ENCODE measurements around the gene PPP2R5C.

DNA sequence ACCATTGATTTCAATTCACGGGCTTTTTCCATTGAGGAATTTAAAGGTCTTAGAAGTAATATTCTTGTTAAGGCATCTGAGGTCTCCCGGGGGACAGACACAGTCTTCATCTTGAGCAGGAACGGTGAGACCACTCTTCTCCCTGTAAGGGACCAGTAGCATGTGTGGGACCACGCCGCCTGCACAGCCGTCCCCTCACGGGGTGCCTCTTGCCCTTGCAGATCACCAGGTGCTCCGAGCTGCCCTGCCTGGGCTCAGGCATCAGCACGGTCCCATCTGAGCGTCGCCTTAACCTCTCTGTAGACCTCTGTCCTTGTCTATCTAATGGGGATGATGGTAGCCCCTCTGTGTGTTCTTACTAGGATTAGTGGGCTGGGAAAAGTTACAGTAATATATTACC, 74.1 kb downstream of the PPP2R5C start:
- TF ChIP-seq, protein P1, sequence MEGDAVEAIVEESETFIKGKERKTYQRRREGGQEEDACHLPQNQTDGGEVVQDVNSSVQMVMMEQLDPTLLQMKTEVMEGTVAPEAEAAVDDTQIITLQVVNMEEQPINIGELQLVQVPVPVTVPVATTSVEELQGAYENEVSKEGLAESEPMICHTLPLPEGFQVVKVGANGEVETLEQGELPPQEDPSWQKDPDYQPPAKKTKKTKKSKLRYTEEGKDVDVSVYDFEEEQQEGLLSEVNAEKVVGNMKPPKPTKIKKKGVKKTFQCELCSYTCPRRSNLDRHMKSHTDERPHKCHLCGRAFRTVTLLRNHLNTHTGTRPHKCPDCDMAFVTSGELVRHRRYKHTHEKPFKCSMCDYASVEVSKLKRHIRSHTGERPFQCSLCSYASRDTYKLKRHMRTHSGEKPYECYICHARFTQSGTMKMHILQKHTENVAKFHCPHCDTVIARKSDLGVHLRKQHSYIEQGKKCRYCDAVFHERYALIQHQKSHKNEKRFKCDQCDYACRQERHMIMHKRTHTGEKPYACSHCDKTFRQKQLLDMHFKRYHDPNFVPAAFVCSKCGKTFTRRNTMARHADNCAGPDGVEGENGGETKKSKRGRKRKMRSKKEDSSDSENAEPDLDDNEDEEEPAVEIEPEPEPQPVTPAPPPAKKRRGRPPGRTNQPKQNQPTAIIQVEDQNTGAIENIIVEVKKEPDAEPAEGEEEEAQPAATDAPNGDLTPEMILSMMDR (IDR thresholded peaks at IDR 0.05), result no peak
- TF ChIP-seq, protein P2, sequence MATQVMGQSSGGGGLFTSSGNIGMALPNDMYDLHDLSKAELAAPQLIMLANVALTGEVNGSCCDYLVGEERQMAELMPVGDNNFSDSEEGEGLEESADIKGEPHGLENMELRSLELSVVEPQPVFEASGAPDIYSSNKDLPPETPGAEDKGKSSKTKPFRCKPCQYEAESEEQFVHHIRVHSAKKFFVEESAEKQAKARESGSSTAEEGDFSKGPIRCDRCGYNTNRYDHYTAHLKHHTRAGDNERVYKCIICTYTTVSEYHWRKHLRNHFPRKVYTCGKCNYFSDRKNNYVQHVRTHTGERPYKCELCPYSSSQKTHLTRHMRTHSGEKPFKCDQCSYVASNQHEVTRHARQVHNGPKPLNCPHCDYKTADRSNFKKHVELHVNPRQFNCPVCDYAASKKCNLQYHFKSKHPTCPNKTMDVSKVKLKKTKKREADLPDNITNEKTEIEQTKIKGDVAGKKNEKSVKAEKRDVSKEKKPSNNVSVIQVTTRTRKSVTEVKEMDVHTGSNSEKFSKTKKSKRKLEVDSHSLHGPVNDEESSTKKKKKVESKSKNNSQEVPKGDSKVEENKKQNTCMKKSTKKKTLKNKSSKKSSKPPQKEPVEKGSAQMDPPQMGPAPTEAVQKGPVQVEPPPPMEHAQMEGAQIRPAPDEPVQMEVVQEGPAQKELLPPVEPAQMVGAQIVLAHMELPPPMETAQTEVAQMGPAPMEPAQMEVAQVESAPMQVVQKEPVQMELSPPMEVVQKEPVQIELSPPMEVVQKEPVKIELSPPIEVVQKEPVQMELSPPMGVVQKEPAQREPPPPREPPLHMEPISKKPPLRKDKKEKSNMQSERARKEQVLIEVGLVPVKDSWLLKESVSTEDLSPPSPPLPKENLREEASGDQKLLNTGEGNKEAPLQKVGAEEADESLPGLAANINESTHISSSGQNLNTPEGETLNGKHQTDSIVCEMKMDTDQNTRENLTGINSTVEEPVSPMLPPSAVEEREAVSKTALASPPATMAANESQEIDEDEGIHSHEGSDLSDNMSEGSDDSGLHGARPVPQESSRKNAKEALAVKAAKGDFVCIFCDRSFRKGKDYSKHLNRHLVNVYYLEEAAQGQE (IDR thresholded peaks at IDR 0.05; ENCODE audit: insufficient read depth in 1 of 2, low read depth in 2 of 2, low read length in 1 of 2), result no peak
- TF ChIP-seq POLR2AphosphoS5 (IDR thresholded peaks at IDR 0.05; ENCODE audit: low read depth, low read length) (no peak), TCF7L2 (IDR thresholded peaks at IDR 0.05; ENCODE audit: low read depth, low read length) (no peak), SIN3A (IDR thresholded peaks at IDR 0.05; ENCODE audit: borderline replicate concordance, insufficient read depth, low read depth, low read length) (no peak)
